Karpas-422 (cell line): Measurements from ENCODE around the gene TNS3. TPM values are rescaled to one million over a fixed set of nuclear protein-coding genes. Genes with fewer than 3 reads are reported as not detected.

Experiments
- DNase-seq: peaks from one replicate; pipeline ENCODE4 v3.0.0-alpha.2; 2015
- H2AFZ ChIP-seq: fragments of 200-600 bp; sonication (generic); 2 replicates; pipeline ENCODE4 v1.6.1; 2014; ENCODE audit warnings: antibody characterized with exemption, low read length, mixed read lengths
- H3K27ac ChIP-seq: fragments of 200-600 bp; sonication (generic); 2 replicates; pipeline ENCODE4 v1.5.1; 2014; ENCODE audit warnings: mild to moderate bottlenecking, low read length, moderate library complexity
- H3K27me3 ChIP-seq: fragments of 200-600 bp; sonication (generic); 2 replicates; pipeline ENCODE4 v1.6.1; 2014; ENCODE audit warnings: low read length, mixed read lengths
- H3K36me3 ChIP-seq: fragments of 200-600 bp; sonication (generic); 2 replicates; pipeline ENCODE4 v1.6.1; 2014; ENCODE audit warnings: low read length, mixed read lengths; ENCODE audit not compliant: insufficient read depth
- H3K4me1 ChIP-seq: fragments of 200-600 bp; sonication (generic); 2 replicates; pipeline ENCODE4 v1.6.1; 2014; ENCODE audit warnings: mild to moderate bottlenecking, low read length, mixed read lengths
- H3K4me2 ChIP-seq: fragments of 200-600 bp; sonication (generic); 2 replicates; pipeline ENCODE4 v1.6.1; 2014; ENCODE audit warnings: low read length, low read depth, mild to moderate bottlenecking; ENCODE audit not compliant: poor library complexity, severe bottlenecking
- H3K4me3 ChIP-seq: fragments of 200-600 bp; sonication (generic); 2 replicates; pipeline ENCODE4 v1.5.1; 2014; ENCODE audit warnings: mild to moderate bottlenecking, antibody characterized with exemption, low read length, mixed read lengths
- H3K79me2 ChIP-seq: fragments of 200-600 bp; sonication (generic); 2 replicates; pipeline ENCODE4 v1.6.1; 2014; ENCODE audit warnings: mild to moderate bottlenecking, low read length, mixed read lengths
- H3K9ac ChIP-seq: fragments of 200-600 bp; sonication (generic); 2 replicates; pipeline ENCODE4 v1.6.0; 2014; ENCODE audit warnings: low read length
- H3K9me2 ChIP-seq: fragments of 200-600 bp; sonication (generic), shearing (Covaris generic); replicated peaks from 2 replicates; pipeline ENCODE4 v1.6.0; 2014; ENCODE audit warnings: mild to moderate bottlenecking, low read length, moderate library complexity; ENCODE audit not compliant: insufficient read depth
- H3K9me3 ChIP-seq: fragments of 300-700, 200-600 bp; sonication (generic); 2 replicates; pipeline ENCODE4 v1.6.1; 2014; ENCODE audit warnings: low read length, mixed read lengths
- H4K20me1 ChIP-seq: fragments of 200-600 bp; sonication (generic); 2 replicates; pipeline ENCODE4 v1.6.1; 2014; ENCODE audit warnings: mild to moderate bottlenecking, antibody characterized with exemption, low read length, low read depth; ENCODE audit not compliant: insufficient read depth
- total RNA-seq: library from RNA; depleted of rRNA; stranded (reverse); fragments of >200 nt; shearing (Covaris generic); gene quantifications from 2 replicates; pipeline ENCODE4 v1.2.3, GENCODE V29; 2014; ENCODE audit warnings: low replicate concordance

The TNS3 gene
- total RNA-seq, 1 experiment from 2014 or later = 56.6 TPM

DNA sequence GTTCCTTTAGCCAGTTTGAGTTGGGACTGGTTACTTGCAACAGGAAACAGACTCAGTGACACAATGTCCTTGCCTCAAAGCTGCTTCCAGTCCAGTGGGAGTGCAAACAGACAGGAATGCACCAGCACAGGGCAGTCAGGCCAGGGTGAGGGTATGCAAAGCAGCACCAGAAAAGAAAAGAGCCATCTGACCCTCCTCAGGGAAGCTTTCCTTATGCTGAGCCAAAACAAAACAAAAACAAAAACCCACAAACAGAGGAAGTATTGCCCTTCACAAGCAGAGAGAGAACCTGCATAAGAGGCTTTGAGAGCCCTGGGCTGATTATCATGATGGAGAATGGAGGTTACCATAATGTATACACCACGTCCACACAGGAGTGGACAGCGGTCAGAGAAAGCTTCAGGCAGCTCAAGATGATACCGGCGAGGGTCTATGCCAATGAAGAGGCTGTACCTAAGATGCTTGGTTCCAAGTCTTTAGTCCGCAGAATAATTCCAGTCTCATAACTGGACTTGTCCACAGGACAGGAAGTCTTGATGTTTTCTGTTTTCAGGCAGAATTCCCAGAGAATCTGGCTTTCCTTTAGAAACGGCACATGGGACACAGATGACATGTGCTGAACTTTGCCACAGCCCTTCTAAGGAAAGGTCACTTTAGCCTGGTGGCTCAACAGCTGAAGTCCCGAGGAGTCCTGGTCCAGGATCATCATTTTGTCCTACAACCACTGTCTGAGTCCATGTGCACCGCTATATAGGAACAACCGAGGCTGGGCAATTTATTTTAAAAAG is 263.3 kb downstream of the TNS3 start:
- no peak overlapping the region for H3K9ac ChIP-seq
- no peaks in the 10 kb centered on the region for H3K9me3 ChIP-seq
- no peaks in the 10 kb centered on the region for H3K4me1 ChIP-seq
- H3K79me2 ChIP-seq = no peaks in the 10 kb centered on the region
- no peak overlapping the region for H3K4me3 ChIP-seq
- no peak for DNase-seq
- H3K4me2 ChIP-seq = no peak overlapping the region
- H4K20me1 ChIP-seq = no peaks in the 10 kb centered on the region
- no peaks in the 10 kb centered on the region for H3K27me3 ChIP-seq
- no peaks in the 10 kb centered on the region for H3K9me2 ChIP-seq
- no peak overlapping the region for H3K27ac ChIP-seq
- no peak overlapping the region for H2AFZ ChIP-seq
- peaks cover 13% of the 10 kb centered on the region; the same call in 1 of the 2 replicates for H3K36me3 ChIP-seq

DNA sequence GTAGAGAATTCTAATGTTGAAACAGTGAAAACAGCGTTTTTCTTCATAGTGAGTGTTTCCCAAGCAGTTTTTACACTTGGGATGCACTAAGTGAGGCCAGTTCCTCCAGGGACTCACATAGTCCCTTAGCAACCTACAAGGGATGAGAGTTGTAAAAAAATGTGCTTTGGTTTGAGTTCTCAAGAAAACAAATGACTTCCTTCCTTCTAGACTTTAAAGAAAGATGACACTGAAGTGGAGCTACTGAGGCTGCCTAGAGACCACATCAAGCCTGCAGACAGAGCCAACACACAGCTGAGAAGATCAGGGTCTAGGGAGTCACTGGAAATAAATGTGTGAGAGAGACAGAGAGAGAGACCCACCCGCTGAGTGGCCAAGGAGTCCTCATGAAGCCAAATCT is 264.4 kb downstream of the TNS3 start:
- Histone ChIP-seq H3K9me3 (no peaks in the 10 kb centered on the region), H3K79me2 (no peaks in the 10 kb centered on the region), H3K27ac (no peak overlapping the region), H2AFZ (no peak overlapping the region), H3K36me3 (peaks cover 16% of the 10 kb centered on the region), H3K9ac (no peak overlapping the region), H3K4me3 (no peak overlapping the region), H3K27me3 (no peaks in the 10 kb centered on the region), H3K4me1 (no peaks in the 10 kb centered on the region), H3K4me2 (no peak overlapping the region), H4K20me1 (no peaks in the 10 kb centered on the region), H3K9me2 (no peaks in the 10 kb centered on the region)
- no peak for DNase-seq

- Histone ChIP-seq H3K27me3 (no peaks in the 10 kb centered on the region), H3K36me3 (peaks cover 27% of the 10 kb centered on the region)
- no peak for DNase-seq
These were observed 266.9 kb downstream of the TNS3 start for GRCh38 chr7:47314728-47315607.

GRCh38 chr7:47314248-47314647 is 267.7 kb downstream of the TNS3 start:
- Histone ChIP-seq H3K9ac (no peak overlapping the region), H3K79me2 (no peaks in the 10 kb centered on the region), H3K9me3 (no peaks in the 10 kb centered on the region), H3K9me2 (no peaks in the 10 kb centered on the region), H3K4me1 (no peaks in the 10 kb centered on the region), H3K4me3 (no peak overlapping the region), H3K36me3 (peaks cover 33% of the 10 kb centered on the region), H2AFZ (no peak overlapping the region), H4K20me1 (no peaks in the 10 kb centered on the region), H3K4me2 (no peak overlapping the region), H3K27ac (no peak overlapping the region), H3K27me3 (no peaks in the 10 kb centered on the region)
- no peak for DNase-seq

More at GRCh38 chr7:47314728-47315607, 266.9 kb downstream of the TNS3 start:
- Histone ChIP-seq H3K4me1 (no peaks in the 10 kb centered on the region), H3K9ac (no peak overlapping the region), H2AFZ (no peak overlapping the region), H3K79me2 (no peaks in the 10 kb centered on the region), H3K9me2 (no peaks in the 10 kb centered on the region), H3K4me2 (no peak overlapping the region), H3K9me3 (no peaks in the 10 kb centered on the region), H3K27ac (no peak overlapping the region), H3K4me3 (no peak overlapping the region), H4K20me1 (no peaks in the 10 kb centered on the region)

DNA sequence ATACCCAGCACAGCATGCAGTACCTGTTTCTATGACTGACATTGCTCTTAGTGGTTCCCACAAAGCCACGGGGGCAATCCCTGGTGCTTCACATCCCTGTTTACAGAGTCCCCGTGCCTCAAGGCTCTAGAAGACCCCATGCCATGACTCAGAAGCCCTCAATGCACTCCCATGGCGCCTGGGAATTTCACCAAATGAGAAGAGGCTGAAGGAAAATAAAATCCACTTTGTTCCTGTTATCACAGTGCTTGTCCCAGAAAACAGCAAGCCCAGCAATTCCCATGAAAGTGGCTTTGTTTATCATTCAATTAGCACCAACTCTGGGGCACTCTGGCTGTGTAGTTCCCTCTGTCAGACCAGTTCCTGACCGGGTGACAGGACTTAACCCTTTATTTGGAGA is 268.3 kb downstream of the TNS3 start:
- Histone ChIP-seq H3K79me2 (peaks cover 3% of the 10 kb centered on the region; the same call in 1 of the 2 replicates), H3K27me3 (no peaks in the 10 kb centered on the region), H3K4me3 (no peak overlapping the region), H4K20me1 (no peaks in the 10 kb centered on the region), H3K9ac (no peak overlapping the region), H3K36me3 (peaks cover 37% of the 10 kb centered on the region), H2AFZ (no peak overlapping the region), H3K27ac (no peak overlapping the region), H3K4me1 (no peaks in the 10 kb centered on the region), H3K9me2 (no peaks in the 10 kb centered on the region), H3K4me2 (no peak overlapping the region), H3K9me3 (no peaks in the 10 kb centered on the region)
- no peak for DNase-seq

DNA sequence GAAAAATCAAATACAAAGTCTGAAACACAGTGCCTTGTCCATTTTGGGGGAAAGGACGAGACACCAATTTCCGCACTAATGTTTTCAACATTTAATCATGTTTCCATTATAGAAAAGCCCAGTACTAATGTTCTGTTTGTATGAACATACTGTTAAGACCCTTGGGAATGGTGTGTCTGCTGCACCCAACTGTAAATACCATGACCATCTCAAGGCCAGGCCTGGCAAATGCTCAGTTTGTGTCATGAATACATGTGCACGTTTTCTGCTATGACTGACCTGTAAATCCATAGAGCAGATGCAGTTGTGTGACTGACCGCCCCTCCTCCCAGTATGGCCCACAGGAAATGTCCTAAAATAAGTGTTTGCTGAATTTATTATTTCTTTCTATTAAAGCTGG is 270.0 kb downstream of the TNS3 start:
- Histone ChIP-seq H3K4me2 (no peak overlapping the region), H3K9me3 (no peaks in the 10 kb centered on the region), H2AFZ (no peak overlapping the region), H3K79me2 (peaks cover 3% of the 10 kb centered on the region; the same call in 1 of the 2 replicates), H3K9ac (no peak overlapping the region), H4K20me1 (no peaks in the 10 kb centered on the region), H3K36me3 (peaks cover 26% of the 10 kb centered on the region), H3K27ac (no peak overlapping the region), H3K4me3 (no peak overlapping the region), H3K9me2 (no peaks in the 10 kb centered on the region), H3K27me3 (no peaks in the 10 kb centered on the region), H3K4me1 (no peaks in the 10 kb centered on the region)
- no peak for DNase-seq

DNA sequence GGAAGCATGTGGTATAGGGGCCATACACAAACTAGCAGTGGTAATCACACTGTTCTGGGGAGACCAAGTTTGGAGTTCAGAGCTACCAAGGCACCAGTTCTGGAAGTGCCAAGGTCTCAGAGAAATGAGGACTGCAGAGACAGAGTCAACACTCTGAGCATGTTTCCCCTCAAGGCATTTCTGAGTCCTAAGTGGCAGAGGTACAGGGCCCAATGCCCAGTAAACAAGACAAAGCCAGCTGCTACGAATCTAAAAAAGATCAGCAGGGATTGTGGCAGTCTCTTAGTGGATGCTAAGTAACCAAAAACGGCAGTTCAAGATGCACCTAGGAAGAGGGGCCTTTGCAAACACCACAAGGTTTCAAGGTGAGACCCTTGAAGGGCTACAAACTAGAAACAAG is 271.9 kb downstream of the TNS3 start:
- Histone ChIP-seq H3K9ac (no peak overlapping the region), H3K4me1 (no peaks in the 10 kb centered on the region), H3K36me3 (peaks cover 24% of the 10 kb centered on the region), H3K9me3 (no peaks in the 10 kb centered on the region), H3K27ac (no peak overlapping the region), H4K20me1 (no peaks in the 10 kb centered on the region), H2AFZ (no peak overlapping the region), H3K79me2 (peaks cover 3% of the 10 kb centered on the region; the same call in 1 of the 2 replicates), H3K4me2 (no peak overlapping the region), H3K9me2 (no peaks in the 10 kb centered on the region), H3K4me3 (no peak overlapping the region), H3K27me3 (no peaks in the 10 kb centered on the region)
- no peak for DNase-seq

DNA sequence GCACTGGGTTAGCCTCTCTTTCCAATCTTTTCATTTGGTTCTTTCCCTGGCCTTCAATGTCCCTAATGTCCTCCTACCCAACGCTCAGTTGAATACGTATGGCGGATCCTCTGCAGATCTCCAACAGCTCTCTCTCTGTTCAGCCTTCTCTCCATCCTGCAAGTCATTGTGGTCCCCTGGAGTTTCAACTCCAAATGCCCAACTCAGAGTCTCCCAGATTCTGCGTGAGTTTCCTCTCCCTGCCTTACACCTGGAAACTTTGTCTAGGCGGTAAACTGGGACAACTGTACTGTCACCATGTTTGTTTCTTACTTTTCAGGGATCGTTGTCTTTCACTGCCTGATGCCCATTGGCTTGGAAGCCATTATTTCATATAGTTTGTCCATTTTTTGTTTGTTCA is 273.1 kb downstream of the TNS3 start:
- no peaks in the 10 kb centered on the region for H3K27me3 ChIP-seq
- H3K27ac ChIP-seq = no peak overlapping the region
- no peak overlapping the region for H3K4me2 ChIP-seq
- H3K4me1 ChIP-seq = no peaks in the 10 kb centered on the region
- no peak overlapping the region for H3K9ac ChIP-seq
- H3K36me3 ChIP-seq = peaks cover 24% of the 10 kb centered on the region
- no peaks in the 10 kb centered on the region for H4K20me1 ChIP-seq
- H3K9me2 ChIP-seq = no peaks in the 10 kb centered on the region
- H3K4me3 ChIP-seq = no peak overlapping the region
- H2AFZ ChIP-seq = no peak overlapping the region
- no peak for DNase-seq
- H3K9me3 ChIP-seq = no peaks in the 10 kb centered on the region
- H3K79me2 ChIP-seq = peaks cover 3% of the 10 kb centered on the region; the same call in 1 of the 2 replicates
